ENCODE data around the gene SLC51B.
"Not testable (repeated sequence)": the region's sequence is repeated elsewhere in the genome, so short reads cannot be mapped to it uniquely, and the experiment has no call there.

The SLC51B gene

GRCh38 chr15:65096481-65097385 lies 51.5 kb downstream of the SLC51B start:
- Histone ChIP-seq H3K9me3 (ENCODE audit: control insufficient read depth in 1 of 2, low read length in 2 of 2) (no peaks in the 10 kb centered on the region), H3K4me3 (ENCODE audit: low read depth in 1 of 2, low read length in 2 of 2) (no peak overlapping the region), H3K27ac (ENCODE audit: low read length) (no peak overlapping the region), H3K4me1 (ENCODE audit: control insufficient read depth in 1 of 2, insufficient read depth in 2 of 2, low read length in 2 of 2) (no peaks in the 10 kb centered on the region), H3K36me3 (ENCODE audit: control insufficient read depth in 1 of 2, insufficient read depth in 2 of 2, low read length in 2 of 2) (peaks cover 21 to 36% of the 10 kb centered on the region in 2 donors), H3K27me3 (ENCODE audit: low read depth, low read length) (no peaks in the 10 kb centered on the region)

DNA sequence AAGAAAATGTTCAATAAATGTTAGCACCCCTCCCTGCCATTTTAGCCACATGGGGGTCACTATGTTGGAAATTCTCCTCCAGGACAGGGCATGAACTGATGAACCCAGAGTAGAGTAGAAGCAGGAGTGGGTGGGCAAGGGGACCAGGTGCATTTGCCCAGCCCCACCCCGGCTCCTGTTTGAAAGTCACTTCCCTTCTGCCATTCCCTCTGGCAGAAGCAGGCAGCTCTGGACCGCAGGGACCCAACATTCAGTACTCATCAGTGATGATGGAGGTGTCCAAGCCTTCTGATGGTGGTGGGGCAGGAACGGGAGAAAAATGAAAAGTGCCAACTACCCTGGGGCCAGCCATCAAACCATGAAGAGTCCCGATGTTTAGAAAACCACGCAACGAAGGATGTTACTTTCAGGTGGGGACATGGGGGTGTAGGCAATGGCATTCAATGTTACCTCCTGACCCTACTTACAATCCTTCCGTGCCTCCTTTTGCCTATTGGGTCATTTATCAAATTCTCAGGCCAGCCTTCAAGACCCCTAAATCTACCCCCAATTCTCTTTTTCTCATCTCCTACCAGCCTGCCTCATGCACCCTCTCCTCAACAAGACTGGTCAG lies 52.6 kb downstream of the SLC51B start:
- Histone ChIP-seq H3K36me3 (ENCODE audit: control insufficient read depth in 1 of 2, insufficient read depth in 2 of 2, low read length in 2 of 2) (peaks cover 21 to 42% of the 10 kb centered on the region in 2 donors), H3K27ac (ENCODE audit: low read length) (no peak overlapping the region), H3K9me3 (ENCODE audit: control insufficient read depth in 1 of 2, low read length in 2 of 2) (no peaks in the 10 kb centered on the region), H3K27me3 (ENCODE audit: low read depth, low read length) (no peaks in the 10 kb centered on the region), H3K4me3 (ENCODE audit: low read depth in 1 of 2, low read length in 2 of 2) (no peak overlapping the region), H3K4me1 (ENCODE audit: control insufficient read depth in 1 of 2, insufficient read depth in 2 of 2, low read length in 2 of 2) (no peaks in the 10 kb centered on the region)

GRCh38 chr15:65099336-65099735 lies 54.1 kb downstream of the SLC51B start:
- H3K9me3 ChIP-seq (ENCODE audit: control insufficient read depth in 1 of 2, low read length in 2 of 2): no peaks in the 10 kb centered on the region
- H3K36me3 ChIP-seq (ENCODE audit: control insufficient read depth in 1 of 2, insufficient read depth in 2 of 2, low read length in 2 of 2): peaks cover 21 to 42% of the 10 kb centered on the region in 2 donors
- H3K4me3 ChIP-seq (ENCODE audit: low read depth in 1 of 2, low read length in 2 of 2): no peak overlapping the region
- H3K27ac ChIP-seq (ENCODE audit: low read length): no peak overlapping the region
- no peaks in the 10 kb centered on the region for H3K4me1 ChIP-seq (ENCODE audit: control insufficient read depth in 1 of 2, insufficient read depth in 2 of 2, low read length in 2 of 2)
- no peaks in the 10 kb centered on the region for H3K27me3 ChIP-seq (ENCODE audit: low read depth, low read length)

DNA sequence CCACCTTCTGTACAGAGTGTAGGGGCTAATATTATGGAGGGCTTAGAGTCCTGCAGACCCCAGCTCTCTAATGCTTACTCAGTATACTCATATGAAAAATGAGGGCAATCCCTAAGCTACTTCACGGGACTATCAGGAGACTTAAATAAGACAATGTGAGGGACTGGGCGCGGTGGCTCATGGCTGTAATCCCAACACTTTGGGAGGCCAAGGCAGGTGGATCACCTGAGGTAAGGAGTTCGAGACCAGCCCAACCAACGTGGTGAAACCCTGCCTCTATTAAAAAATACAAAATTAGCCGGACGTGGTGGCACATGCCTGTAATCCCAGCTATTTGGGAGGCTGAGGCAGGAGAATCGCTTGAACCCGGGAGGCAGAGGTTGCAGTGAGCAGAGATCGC lies 54.6 kb downstream of the SLC51B start:
- not testable (repeated sequence) for H3K4me1 ChIP-seq (ENCODE audit: control insufficient read depth in 1 of 2, insufficient read depth in 2 of 2, low read length in 2 of 2); H3K27me3 ChIP-seq (ENCODE audit: low read depth, low read length); H3K9me3 ChIP-seq (ENCODE audit: control insufficient read depth in 1 of 2, low read length in 2 of 2); H3K27ac ChIP-seq (ENCODE audit: low read length); H3K4me3 ChIP-seq (ENCODE audit: low read depth in 1 of 2, low read length in 2 of 2)
- peaks cover 21 to 43% of the 10 kb centered on the region in 2 donors for H3K36me3 ChIP-seq (ENCODE audit: control insufficient read depth in 1 of 2, insufficient read depth in 2 of 2, low read length in 2 of 2)

- Histone ChIP-seq H3K4me1 (ENCODE audit: control insufficient read depth in 1 of 2, insufficient read depth in 2 of 2, low read length in 2 of 2) (no peaks in the 10 kb centered on the region), H3K27ac (ENCODE audit: low read length) (no peak overlapping the region), H3K4me3 (ENCODE audit: low read depth in 1 of 2, low read length in 2 of 2) (no peak overlapping the region), H3K9me3 (ENCODE audit: control insufficient read depth in 1 of 2, low read length in 2 of 2) (no peaks in the 10 kb centered on the region), H3K27me3 (ENCODE audit: low read depth, low read length) (no peaks in the 10 kb centered on the region), H3K36me3 (ENCODE audit: control insufficient read depth in 1 of 2, insufficient read depth in 2 of 2, low read length in 2 of 2) (peaks cover 21 to 48% of the 10 kb centered on the region in 2 donors)
Measured at GRCh38 chr15:65100442-65100841, 55.3 kb downstream of the SLC51B start.

DNA sequence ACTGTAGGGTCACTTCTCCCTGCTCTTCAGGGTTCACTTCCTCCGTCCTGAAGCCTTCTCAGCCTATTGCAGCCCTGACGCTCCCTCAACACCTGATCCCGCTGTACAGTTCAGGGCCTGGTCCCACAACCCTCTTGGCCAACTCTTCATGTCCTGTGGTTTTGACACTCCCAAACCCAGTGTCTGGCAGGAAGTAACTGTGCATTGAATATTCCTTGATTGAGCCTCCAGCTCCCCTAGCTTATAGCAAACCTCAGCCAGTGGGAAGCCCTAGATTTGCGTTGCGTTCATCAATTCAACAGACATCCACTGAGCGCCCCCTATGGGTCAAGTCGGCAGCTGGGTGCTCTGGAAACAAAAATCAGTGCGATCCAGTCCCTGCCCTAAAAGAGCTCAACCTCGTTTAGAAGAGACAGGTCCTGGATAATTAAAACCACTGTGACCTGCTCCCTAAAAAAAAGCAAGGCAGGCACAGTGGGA lies 56.3 kb downstream of the SLC51B start:
- Histone ChIP-seq H3K4me3 (ENCODE audit: low read depth in 1 of 2, low read length in 2 of 2) (no peak overlapping the region), H3K27ac (ENCODE audit: low read length) (no peak overlapping the region), H3K36me3 (ENCODE audit: control insufficient read depth in 1 of 2, insufficient read depth in 2 of 2, low read length in 2 of 2) (peaks cover 25 to 56% of the 10 kb centered on the region in 2 donors), H3K9me3 (ENCODE audit: control insufficient read depth in 1 of 2, low read length in 2 of 2) (no peaks in the 10 kb centered on the region), H3K4me1 (ENCODE audit: control insufficient read depth in 1 of 2, insufficient read depth in 2 of 2, low read length in 2 of 2) (no peaks in the 10 kb centered on the region), H3K27me3 (ENCODE audit: low read depth, low read length) (no peaks in the 10 kb centered on the region)

- no peaks in the 10 kb centered on the region for H3K4me1 ChIP-seq (ENCODE audit: control insufficient read depth in 1 of 2, insufficient read depth in 2 of 2, low read length in 2 of 2)
- no peak overlapping the region for H3K4me3 ChIP-seq (ENCODE audit: low read depth in 1 of 2, low read length in 2 of 2)
- H3K9me3 ChIP-seq (ENCODE audit: control insufficient read depth in 1 of 2, low read length in 2 of 2): no peaks in the 10 kb centered on the region
- no peak overlapping the region for H3K27ac ChIP-seq (ENCODE audit: low read length)
- no peaks in the 10 kb centered on the region for H3K27me3 ChIP-seq (ENCODE audit: low read depth, low read length)
- H3K36me3 ChIP-seq (ENCODE audit: control insufficient read depth in 1 of 2, insufficient read depth in 2 of 2, low read length in 2 of 2): peaks cover 25 to 53% of the 10 kb centered on the region in 2 donors
Measured at GRCh38 chr15:65101891-65102708, 56.9 kb downstream of the SLC51B start.

DNA sequence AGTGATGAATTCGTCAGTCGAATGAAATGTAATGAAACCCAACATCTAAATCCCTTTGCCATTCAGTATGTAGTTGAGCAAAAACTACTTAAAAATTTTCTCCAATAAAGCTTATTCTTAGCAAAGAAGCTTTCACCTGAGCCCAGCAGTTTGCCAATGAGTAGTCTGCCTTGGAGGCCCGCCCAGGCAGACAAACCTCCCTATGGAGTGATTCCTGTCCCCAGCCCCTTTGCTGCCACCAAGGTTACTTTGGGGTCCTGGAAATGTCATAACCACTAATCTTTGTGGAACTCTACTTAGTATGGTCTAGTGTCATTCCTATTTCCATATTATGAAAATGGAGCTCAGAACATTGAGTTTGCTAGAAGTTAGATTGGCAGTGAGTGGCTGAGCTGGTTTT lies 57.7 kb downstream of the SLC51B start:
- Histone ChIP-seq H3K4me3 (ENCODE audit: low read depth in 1 of 2, low read length in 2 of 2) (no peak overlapping the region), H3K27ac (ENCODE audit: low read length) (no peak overlapping the region), H3K9me3 (ENCODE audit: control insufficient read depth in 1 of 2, low read length in 2 of 2) (no peaks in the 10 kb centered on the region), H3K4me1 (ENCODE audit: control insufficient read depth in 1 of 2, insufficient read depth in 2 of 2, low read length in 2 of 2) (no peaks in the 10 kb centered on the region), H3K27me3 (ENCODE audit: low read depth, low read length) (no peaks in the 10 kb centered on the region), H3K36me3 (ENCODE audit: control insufficient read depth in 1 of 2, insufficient read depth in 2 of 2, low read length in 2 of 2) (peaks cover 21 to 45% of the 10 kb centered on the region in 2 donors)
